ENCODE results near the gene CEACAM18.

- TF ChIP-seq, protein P1, sequence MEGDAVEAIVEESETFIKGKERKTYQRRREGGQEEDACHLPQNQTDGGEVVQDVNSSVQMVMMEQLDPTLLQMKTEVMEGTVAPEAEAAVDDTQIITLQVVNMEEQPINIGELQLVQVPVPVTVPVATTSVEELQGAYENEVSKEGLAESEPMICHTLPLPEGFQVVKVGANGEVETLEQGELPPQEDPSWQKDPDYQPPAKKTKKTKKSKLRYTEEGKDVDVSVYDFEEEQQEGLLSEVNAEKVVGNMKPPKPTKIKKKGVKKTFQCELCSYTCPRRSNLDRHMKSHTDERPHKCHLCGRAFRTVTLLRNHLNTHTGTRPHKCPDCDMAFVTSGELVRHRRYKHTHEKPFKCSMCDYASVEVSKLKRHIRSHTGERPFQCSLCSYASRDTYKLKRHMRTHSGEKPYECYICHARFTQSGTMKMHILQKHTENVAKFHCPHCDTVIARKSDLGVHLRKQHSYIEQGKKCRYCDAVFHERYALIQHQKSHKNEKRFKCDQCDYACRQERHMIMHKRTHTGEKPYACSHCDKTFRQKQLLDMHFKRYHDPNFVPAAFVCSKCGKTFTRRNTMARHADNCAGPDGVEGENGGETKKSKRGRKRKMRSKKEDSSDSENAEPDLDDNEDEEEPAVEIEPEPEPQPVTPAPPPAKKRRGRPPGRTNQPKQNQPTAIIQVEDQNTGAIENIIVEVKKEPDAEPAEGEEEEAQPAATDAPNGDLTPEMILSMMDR (conservative IDR thresholded peaks at IDR 0.05 in 1 of 2, IDR thresholded peaks at IDR 0.05 in 1 of 2; ENCODE audit: extremely low read depth in 1 of 2, insufficient read depth in 1 of 2, low read depth in 1 of 2, low read length in 2 of 2), result no peak
- no peak for TF ChIP-seq EZH2 (IDR thresholded peaks at IDR 0.05; ENCODE audit: borderline replicate concordance, low read length)
These were observed 43.9 kb upstream of the CEACAM18 start for GRCh38 chr19:51434456-51434855.
